GM23338 (cell line): ENCODE measurements around the gene ARL10. TPM values are rescaled to one million over a fixed set of nuclear protein-coding genes. Genes with fewer than 3 reads are reported as not detected.

ENCODE experiments used
- ATAC-seq: fragments of 200-7000 bp; cut with Tn5 transposase; 3 replicates; pipeline ENCODE4 v1.9.1; 2020
- DNase-seq: peaks from one replicate; pipeline ENCODE4 v3.0.0-alpha.2; 2015; ENCODE audit warnings: low spot score
- H2AFZ ChIP-seq: fragments of 200-600 bp; sonication (generic); 2 replicates; pipeline ENCODE4 v1.8.0; 2016; ENCODE audit warnings: antibody characterized with exemption, mild to moderate bottlenecking, moderate library complexity
- H3F3A ChIP-seq: fragments of 200-600 bp; sonication (generic); replicated peaks from 2 replicates; pipeline ENCODE4 v1.8.0; 2017; ENCODE audit warnings: antibody characterized with exemption, mixed run types, low read depth
- H3K27ac ChIP-seq: fragments of 200-600 bp; sonication (generic); 2 replicates; pipeline ENCODE4 v1.6.1; 2016; ENCODE audit warnings: low read depth
- H3K27me3 ChIP-seq: fragments of 200-600 bp; sonication (generic); 2 replicates; pipeline ENCODE4 v1.8.0; 2016; ENCODE audit warnings: mild to moderate bottlenecking, mixed run types, moderate library complexity; ENCODE audit not compliant: insufficient read depth
- H3K36me3 ChIP-seq: fragments of 200-600 bp; sonication (generic); 2 replicates; pipeline ENCODE4 v1.8.0; 2016; ENCODE audit warnings: mild to moderate bottlenecking; ENCODE audit not compliant: insufficient read depth
- H3K4me1 ChIP-seq: fragments of 200-600 bp; sonication (generic); 2 replicates; pipeline ENCODE4 v1.8.0; 2016; ENCODE audit warnings: mild to moderate bottlenecking, moderate library complexity; ENCODE audit not compliant: insufficient read depth
- H3K4me2 ChIP-seq: fragments of 200-600 bp; sonication (generic); 2 replicates; pipeline ENCODE4 v1.7.1; 2017; ENCODE audit warnings: mixed run types
- H3K4me3 ChIP-seq: fragments of 200-600 bp; sonication (generic); 2 replicates; pipeline ENCODE4 v1.6.1; 2016; ENCODE audit warnings: mixed run types
- H3K79me2 ChIP-seq: fragments of 200-600 bp; sonication (generic); replicated peaks from 2 replicates; pipeline ENCODE4 v1.8.0; 2017; ENCODE audit warnings: mild to moderate bottlenecking; ENCODE audit not compliant: insufficient read depth
- H3K9me2 ChIP-seq: fragments of 200-600 bp; sonication (generic); 2 replicates; pipeline ENCODE4 v1.8.0; 2017; ENCODE audit not compliant: insufficient read depth
- H4K20me1 ChIP-seq: fragments of 200-600 bp; sonication (generic); replicated peaks from 2 replicates; pipeline ENCODE4 v1.8.0; 2017; ENCODE audit warnings: mild to moderate bottlenecking; ENCODE audit not compliant: insufficient read depth
- H3K27ac Mint-ChIP-seq: 2 replicates; pipeline ENCODE4 v1.8.0; 2020; ENCODE audit warnings: inconsistent platforms, mild to moderate bottlenecking, moderate library complexity, mixed read lengths
- H3K27me3 Mint-ChIP-seq: 3 replicates; pipeline ENCODE4 v1.8.0; 2022; ENCODE audit warnings: low read depth, mild to moderate bottlenecking, moderate library complexity, mixed read lengths, inconsistent platforms; ENCODE audit not compliant: insufficient read depth, poor library complexity
- H3K36me3 Mint-ChIP-seq: 3 replicates; pipeline ENCODE4 v1.8.0; 2021; ENCODE audit warnings: low read depth, mild to moderate bottlenecking, inconsistent platforms, moderate library complexity, mixed read lengths
- H3K4me1 Mint-ChIP-seq: 3 replicates; pipeline ENCODE4 v1.8.0; 2020; ENCODE audit warnings: mild to moderate bottlenecking, inconsistent platforms, mixed read lengths
- H3K4me3 Mint-ChIP-seq: 3 replicates; pipeline ENCODE4 v1.8.0; 2021; ENCODE audit warnings: moderate library complexity, mild to moderate bottlenecking, inconsistent platforms, mixed read lengths
- H3K9me3 Mint-ChIP-seq: 3 replicates; pipeline ENCODE4 v1.8.0; 2020; ENCODE audit warnings: moderate library complexity, mild to moderate bottlenecking, inconsistent platforms, mixed read lengths
- CREB1 ChIP-seq: fragments of 250-450 bp; sonication (Bioruptor Pico); IDR thresholded peaks from 2 replicates; pipeline ENCODE4 v1.5.0; 2020; ENCODE audit warnings: low read depth, mild to moderate bottlenecking, moderate library complexity
- EZH2 ChIP-seq: fragments of 200-600 bp; sonication (generic); IDR thresholded peaks from one replicate; pipeline ENCODE4 v1.8.0; 2017; ENCODE audit warnings: antibody characterized with exemption, mild to moderate bottlenecking, low read depth; ENCODE audit not compliant: unreplicated experiment
- EZH2phosphoT487 ChIP-seq: fragments of 200-600 bp; sonication (generic); IDR thresholded peaks from one replicate; pipeline ENCODE4 v1.8.1; 2018; ENCODE audit warnings: antibody characterized with exemption; ENCODE audit not compliant: unreplicated experiment
- JUNB ChIP-seq: IDR thresholded peaks from one replicate; pipeline ENCODE4 v1.6.1; 2016; ENCODE audit warnings: antibody characterized with exemption; ENCODE audit not compliant: unreplicated experiment
- NANOG ChIP-seq: IDR thresholded peaks from 2 replicates; pipeline ENCODE4 v1.6.1; 2016; ENCODE audit warnings: antibody characterized with exemption, borderline replicate concordance
- POLR2AphosphoS5 ChIP-seq: IDR thresholded peaks from 2 replicates; pipeline ENCODE4 v1.6.1; 2016; ENCODE audit warnings: antibody characterized with exemption, low read depth
- REST ChIP-seq: IDR thresholded peaks from one replicate; pipeline ENCODE4 v1.6.1; 2018; ENCODE audit warnings: antibody characterized with exemption; ENCODE audit not compliant: unreplicated experiment
- STAT1 ChIP-seq: IDR thresholded peaks from one replicate; pipeline ENCODE4 v1.6.1; 2016; ENCODE audit warnings: antibody characterized with exemption; ENCODE audit not compliant: unreplicated experiment
- ZNF114 ChIP-seq: fragments of 250-450 bp; sonication (Bioruptor Pico); IDR thresholded peaks from 2 replicates; pipeline ENCODE4 v1.5.0; 2020; ENCODE audit warnings: mild to moderate bottlenecking, moderate library complexity
- ZNF331 ChIP-seq: fragments of 250-450 bp; sonication (Bioruptor Pico); IDR thresholded peaks from 2 replicates; pipeline ENCODE4 v1.5.0; 2020; ENCODE audit warnings: low read depth, mild to moderate bottlenecking, moderate library complexity
- polyA plus RNA-seq: library from polyadenylated mRNA; unstranded; fragments of >200 nt; fragmentation: Nextera tagmentation; extraction: Ambion mirVana; gene quantifications from 2 replicates; pipeline ENCODE4 v1.2.1, GENCODE V29; 2016
- total RNA-seq: library from RNA; depleted of rRNA; stranded (reverse); fragments of >200 nt; shearing (Covaris generic); gene quantifications from 2 replicates; pipeline ENCODE4 v1.2.3, GENCODE V29; 2014
- TF ChIP-seq, protein P1 (sequence below), 2 experiments: fragments of 200-600 bp in 1 of 2; sonication (generic) in 1 of 2; conservative IDR thresholded peaks; 2 replicates each; pipeline versions ENCODE4 v1.5.1 to v1.6.1; 2016 to 2017; ENCODE audit warnings: antibody characterized with exemption in 2 of 2, low read depth in 2 of 2, mild to moderate bottlenecking in 2 of 2, moderate library complexity in 1 of 2
- TF ChIP-seq, protein P2 (sequence below): IDR thresholded peaks from 2 replicates; pipeline ENCODE4 v1.6.1; 2016; ENCODE audit warnings: antibody characterized with exemption
- TF ChIP-seq, protein P3 (sequence below): fragments of 250-450 bp; sonication (Bioruptor Pico); IDR thresholded peaks from 2 replicates; pipeline ENCODE4 v1.5.0; 2020; ENCODE audit warnings: mild to moderate bottlenecking, moderate library complexity

ARL10 gene
- total and polyA plus RNA-seq, 2 experiments from 2014 or later: 2.5 to 7.9 TPM

GRCh38 chr5:176414704-176415103 is 49.4 kb downstream of the ARL10 start:
- H3K4me2 ChIP-seq: no peak overlapping the region
- ATAC-seq: no peak
- H3K27ac Mint-ChIP-seq: no peak overlapping the region

More at GRCh38 chr5:176414704-176415103, 49.4 kb downstream of the ARL10 start:
- H3K27ac ChIP-seq: no peak overlapping the region
- H3K9me3 Mint-ChIP-seq: peaks cover 16% of the 10 kb centered on the region
- no peak for DNase-seq
- peaks cover 14% of the 10 kb centered on the region for H3K27me3 Mint-ChIP-seq
- H3F3A ChIP-seq: 0 out of 2 replicates have a peak, but pooled peaks cover 4% of the 10 kb centered on the region
- 0 out of 3 replicates have a peak, but pooled peaks cover 3% of the 10 kb centered on the region for H3K4me1 Mint-ChIP-seq
- H3K4me3 ChIP-seq: no peak overlapping the region
- H3K9me2 ChIP-seq: 0 out of 2 replicates have a peak, but pooled peaks cover 2% of the 10 kb centered on the region
- no peaks in the 10 kb centered on the region for H3K36me3 ChIP-seq
- H3K27me3 ChIP-seq: peaks cover 29% of the 10 kb centered on the region
- no peak for TF ChIP-seq POLR2AphosphoS5
- TF ChIP-seq STAT1: no peak
- no peak for TF ChIP-seq EZH2phosphoT487
- TF ChIP-seq EZH2: no peak
- TF ChIP-seq, protein P1, sequence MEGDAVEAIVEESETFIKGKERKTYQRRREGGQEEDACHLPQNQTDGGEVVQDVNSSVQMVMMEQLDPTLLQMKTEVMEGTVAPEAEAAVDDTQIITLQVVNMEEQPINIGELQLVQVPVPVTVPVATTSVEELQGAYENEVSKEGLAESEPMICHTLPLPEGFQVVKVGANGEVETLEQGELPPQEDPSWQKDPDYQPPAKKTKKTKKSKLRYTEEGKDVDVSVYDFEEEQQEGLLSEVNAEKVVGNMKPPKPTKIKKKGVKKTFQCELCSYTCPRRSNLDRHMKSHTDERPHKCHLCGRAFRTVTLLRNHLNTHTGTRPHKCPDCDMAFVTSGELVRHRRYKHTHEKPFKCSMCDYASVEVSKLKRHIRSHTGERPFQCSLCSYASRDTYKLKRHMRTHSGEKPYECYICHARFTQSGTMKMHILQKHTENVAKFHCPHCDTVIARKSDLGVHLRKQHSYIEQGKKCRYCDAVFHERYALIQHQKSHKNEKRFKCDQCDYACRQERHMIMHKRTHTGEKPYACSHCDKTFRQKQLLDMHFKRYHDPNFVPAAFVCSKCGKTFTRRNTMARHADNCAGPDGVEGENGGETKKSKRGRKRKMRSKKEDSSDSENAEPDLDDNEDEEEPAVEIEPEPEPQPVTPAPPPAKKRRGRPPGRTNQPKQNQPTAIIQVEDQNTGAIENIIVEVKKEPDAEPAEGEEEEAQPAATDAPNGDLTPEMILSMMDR (conservative IDR thresholded peaks at IDR 0.05; ENCODE audit: low read depth in 2 of 2): no peak
- TF ChIP-seq JUNB: no peak
- TF ChIP-seq REST: no peak
- no peak for TF ChIP-seq CREB1 (CRISPR knock-in tag)
- TF ChIP-seq, protein P2, sequence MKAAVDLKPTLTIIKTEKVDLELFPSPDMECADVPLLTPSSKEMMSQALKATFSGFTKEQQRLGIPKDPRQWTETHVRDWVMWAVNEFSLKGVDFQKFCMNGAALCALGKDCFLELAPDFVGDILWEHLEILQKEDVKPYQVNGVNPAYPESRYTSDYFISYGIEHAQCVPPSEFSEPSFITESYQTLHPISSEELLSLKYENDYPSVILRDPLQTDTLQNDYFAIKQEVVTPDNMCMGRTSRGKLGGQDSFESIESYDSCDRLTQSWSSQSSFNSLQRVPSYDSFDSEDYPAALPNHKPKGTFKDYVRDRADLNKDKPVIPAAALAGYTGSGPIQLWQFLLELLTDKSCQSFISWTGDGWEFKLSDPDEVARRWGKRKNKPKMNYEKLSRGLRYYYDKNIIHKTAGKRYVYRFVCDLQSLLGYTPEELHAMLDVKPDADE: no peak
- no peak for TF ChIP-seq ZNF331 (CRISPR knock-in tag)
- TF ChIP-seq NANOG: no peak
- TF ChIP-seq, protein P3, sequence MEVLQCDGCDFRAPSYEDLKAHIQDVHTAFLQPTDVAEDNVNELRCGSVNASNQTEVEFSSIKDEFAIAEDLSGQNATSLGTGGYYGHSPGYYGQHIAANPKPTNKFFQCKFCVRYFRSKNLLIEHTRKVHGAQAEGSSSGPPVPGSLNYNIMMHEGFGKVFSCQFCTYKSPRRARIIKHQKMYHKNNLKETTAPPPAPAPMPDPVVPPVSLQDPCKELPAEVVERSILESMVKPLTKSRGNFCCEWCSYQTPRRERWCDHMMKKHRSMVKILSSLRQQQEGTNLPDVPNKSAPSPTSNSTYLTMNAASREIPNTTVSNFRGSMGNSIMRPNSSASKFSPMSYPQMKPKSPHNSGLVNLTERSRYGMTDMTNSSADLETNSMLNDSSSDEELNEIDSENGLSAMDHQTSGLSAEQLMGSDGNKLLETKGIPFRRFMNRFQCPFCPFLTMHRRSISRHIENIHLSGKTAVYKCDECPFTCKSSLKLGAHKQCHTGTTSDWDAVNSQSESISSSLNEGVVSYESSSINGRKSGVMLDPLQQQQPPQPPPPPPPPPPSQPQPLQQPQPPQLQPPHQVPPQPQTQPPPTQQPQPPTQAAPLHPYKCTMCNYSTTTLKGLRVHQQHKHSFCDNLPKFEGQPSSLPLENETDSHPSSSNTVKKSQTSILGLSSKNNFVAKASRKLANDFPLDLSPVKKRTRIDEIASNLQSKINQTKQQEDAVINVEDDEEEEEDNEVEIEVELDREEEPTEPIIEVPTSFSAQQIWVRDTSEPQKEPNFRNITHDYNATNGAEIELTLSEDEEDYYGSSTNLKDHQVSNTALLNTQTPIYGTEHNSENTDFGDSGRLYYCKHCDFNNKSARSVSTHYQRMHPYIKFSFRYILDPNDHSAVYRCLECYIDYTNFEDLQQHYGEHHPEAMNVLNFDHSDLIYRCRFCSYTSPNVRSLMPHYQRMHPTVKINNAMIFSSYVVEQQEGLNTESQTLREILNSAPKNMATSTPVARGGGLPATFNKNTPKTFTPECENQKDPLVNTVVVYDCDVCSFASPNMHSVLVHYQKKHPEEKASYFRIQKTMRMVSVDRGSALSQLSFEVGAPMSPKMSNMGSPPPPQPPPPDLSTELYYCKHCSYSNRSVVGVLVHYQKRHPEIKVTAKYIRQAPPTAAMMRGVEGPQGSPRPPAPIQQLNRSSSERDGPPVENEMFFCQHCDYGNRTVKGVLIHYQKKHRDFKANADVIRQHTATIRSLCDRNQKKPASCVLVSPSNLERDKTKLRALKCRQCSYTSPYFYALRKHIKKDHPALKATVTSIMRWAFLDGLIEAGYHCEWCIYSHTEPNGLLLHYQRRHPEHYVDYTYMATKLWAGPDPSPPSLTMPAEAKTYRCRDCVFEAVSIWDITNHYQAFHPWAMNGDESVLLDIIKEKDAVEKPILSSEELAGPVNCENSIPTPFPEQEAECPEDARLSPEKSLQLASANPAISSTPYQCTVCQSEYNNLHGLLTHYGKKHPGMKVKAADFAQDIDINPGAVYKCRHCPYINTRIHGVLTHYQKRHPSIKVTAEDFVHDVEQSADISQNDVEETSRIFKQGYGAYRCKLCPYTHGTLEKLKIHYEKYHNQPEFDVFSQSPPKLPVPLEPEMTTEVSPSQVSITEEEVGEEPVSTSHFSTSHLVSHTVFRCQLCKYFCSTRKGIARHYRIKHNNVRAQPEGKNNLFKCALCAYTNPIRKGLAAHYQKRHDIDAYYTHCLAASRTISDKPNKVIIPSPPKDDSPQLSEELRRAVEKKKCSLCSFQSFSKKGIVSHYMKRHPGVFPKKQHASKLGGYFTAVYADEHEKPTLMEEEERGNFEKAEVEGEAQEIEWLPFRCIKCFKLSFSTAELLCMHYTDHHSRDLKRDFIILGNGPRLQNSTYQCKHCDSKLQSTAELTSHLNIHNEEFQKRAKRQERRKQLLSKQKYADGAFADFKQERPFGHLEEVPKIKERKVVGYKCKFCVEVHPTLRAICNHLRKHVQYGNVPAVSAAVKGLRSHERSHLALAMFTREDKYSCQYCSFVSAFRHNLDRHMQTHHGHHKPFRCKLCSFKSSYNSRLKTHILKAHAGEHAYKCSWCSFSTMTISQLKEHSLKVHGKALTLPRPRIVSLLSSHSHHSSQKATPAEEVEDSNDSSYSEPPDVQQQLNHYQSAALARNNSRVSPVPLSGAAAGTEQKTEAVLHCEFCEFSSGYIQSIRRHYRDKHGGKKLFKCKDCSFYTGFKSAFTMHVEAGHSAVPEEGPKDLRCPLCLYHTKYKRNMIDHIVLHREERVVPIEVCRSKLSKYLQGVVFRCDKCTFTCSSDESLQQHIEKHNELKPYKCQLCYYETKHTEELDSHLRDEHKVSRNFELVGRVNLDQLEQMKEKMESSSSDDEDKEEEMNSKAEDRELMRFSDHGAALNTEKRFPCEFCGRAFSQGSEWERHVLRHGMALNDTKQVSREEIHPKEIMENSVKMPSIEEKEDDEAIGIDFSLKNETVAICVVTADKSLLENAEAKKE (CRISPR knock-in tag): no peak
- no peak for TF ChIP-seq ZNF114 (CRISPR knock-in tag)
- peak overlapping the region; percentile 67; the same call in 2 of the 3 replicates for H3K4me3 Mint-ChIP-seq
- no peak overlapping the region for H2AFZ ChIP-seq
- peaks cover 10% of the 10 kb centered on the region for H4K20me1 ChIP-seq
- no peaks in the 10 kb centered on the region for H3K79me2 ChIP-seq
- H3K36me3 Mint-ChIP-seq: no peaks in the 10 kb centered on the region
- H3K4me1 ChIP-seq: 0 out of 2 replicates have a peak, but pooled peaks cover 3% of the 10 kb centered on the region
